ENCODE data around the gene ACADS. TPM values are rescaled to one million over a fixed set of nuclear protein-coding genes. Genes with fewer than 3 reads are reported as not detected.

ACADS gene
- total RNA-seq, 6 experiments from 2014 or later: 94.1 to 172 (median 156) TPM

DNA sequence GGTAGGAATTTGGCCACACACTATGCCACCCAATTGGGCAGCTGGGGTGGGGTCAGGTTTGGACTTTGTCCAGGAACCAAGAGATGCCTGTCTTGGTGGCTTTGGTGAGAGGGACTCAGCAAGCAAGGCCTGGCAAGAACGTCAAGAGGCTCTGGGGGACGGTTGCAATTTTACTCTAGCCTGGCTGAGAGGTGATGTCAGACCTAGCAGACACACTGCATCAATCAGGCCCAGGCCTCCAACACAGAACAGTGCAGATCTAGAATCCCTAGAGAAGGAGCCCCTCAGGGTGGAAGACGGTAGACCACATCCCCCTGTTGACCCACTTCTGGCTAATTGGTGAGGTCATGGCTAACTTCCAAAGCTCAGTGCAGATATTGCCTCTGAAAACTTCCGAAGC lies 17.0 kb upstream of the ACADS start:
- WGBS (ENCODE audit: insufficient coverage, low coverage, low lambda C conversion rate, missing lambda C conversion rate): 89% methylated on average over 1 of the region's 4 CpGs
- ATAC-seq: no peak
- intact Hi-C loops (cut with DNase I): no loop called here
- Histone ChIP-seq H3K4me1 (peaks cover 0 to 26% (median 3%) of the 10 kb centered on the region in 4 donors), H3K27ac (no peak overlapping the region), H3K36me3 (peaks cover 0 to 6% (median 0%) of the 10 kb centered on the region in 4 donors), H3K9me3 (no peaks in the 10 kb centered on the region), H3K4me3 (no peak overlapping the region), H3K27me3 (no peaks in the 10 kb centered on the region)
- no peak for DNase-seq
- TF ChIP-seq POLR2A (IDR thresholded peaks at IDR 0.05): no peak
- TF ChIP-seq, protein P1, sequence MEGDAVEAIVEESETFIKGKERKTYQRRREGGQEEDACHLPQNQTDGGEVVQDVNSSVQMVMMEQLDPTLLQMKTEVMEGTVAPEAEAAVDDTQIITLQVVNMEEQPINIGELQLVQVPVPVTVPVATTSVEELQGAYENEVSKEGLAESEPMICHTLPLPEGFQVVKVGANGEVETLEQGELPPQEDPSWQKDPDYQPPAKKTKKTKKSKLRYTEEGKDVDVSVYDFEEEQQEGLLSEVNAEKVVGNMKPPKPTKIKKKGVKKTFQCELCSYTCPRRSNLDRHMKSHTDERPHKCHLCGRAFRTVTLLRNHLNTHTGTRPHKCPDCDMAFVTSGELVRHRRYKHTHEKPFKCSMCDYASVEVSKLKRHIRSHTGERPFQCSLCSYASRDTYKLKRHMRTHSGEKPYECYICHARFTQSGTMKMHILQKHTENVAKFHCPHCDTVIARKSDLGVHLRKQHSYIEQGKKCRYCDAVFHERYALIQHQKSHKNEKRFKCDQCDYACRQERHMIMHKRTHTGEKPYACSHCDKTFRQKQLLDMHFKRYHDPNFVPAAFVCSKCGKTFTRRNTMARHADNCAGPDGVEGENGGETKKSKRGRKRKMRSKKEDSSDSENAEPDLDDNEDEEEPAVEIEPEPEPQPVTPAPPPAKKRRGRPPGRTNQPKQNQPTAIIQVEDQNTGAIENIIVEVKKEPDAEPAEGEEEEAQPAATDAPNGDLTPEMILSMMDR (IDR thresholded peaks at IDR 0.05): no peak

DNA sequence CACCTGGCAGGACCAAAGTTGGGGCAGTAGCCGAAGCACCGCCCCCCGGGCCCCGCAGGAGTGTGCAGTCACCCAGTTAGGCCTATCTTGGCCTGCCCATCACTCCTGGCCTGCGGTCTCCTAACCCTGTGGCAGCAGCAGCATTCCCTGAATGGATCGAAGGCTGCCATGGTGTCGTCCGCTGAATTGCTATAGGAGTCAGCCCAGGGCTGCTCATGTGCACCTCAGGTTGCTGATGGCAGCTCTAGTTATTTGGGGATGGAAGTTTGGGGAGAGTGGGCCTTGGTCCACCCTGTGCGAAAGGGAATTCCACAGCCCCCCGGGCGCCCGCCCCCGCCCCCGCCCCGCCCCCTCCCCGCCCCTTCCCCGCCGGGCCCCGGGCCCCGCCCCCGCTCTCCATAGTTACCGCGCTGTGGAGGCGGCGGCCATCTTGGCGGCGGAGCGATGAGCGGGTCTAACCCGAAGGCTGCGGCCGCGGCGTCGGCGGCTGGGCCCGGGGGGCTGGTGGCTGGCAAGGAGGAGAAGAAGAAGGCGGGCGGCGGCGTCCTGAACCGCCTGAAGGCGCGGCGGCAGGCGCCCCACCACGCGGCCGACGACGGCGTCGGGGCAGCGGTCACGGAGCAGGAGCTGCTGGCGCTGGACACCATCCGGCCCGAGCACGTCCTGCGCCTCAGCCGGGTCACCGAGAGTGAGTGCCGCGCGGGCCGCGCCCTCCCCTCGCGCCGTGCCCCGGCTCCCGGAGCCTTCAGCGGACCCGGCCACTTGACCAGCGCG lies 15.4 kb upstream of the ACADS start, which contains the start of gene UNC119B:
Gene UNC119B (plus strand): TSS at position 428 of the 774 bp plus-strand sequence. CDS start 17 bp downstream, at position 445.
- peak; percentile 76 to 89 (median 84) for ATAC-seq
- no peaks in the 10 kb centered on the region for H3K9me3 ChIP-seq
- peak within 1 kb of the TSS; percentile 59 to 81 (median 73) for H3K27ac ChIP-seq
- intact Hi-C loops (cut with DNase I): loop anchor here in 1 of 2 donors (10.0 kb wide), 1 partner anchor 65 kb away; the partner anchor contains the start of gene CABP1
- peaks cover 0 to 24% (median 3%) of the 10 kb centered on the region in 4 donors for H3K4me1 ChIP-seq
- TF ChIP-seq, protein P1 (IDR thresholded peaks at IDR 0.05): no peak
- no peak for TF ChIP-seq POLR2A (IDR thresholded peaks at IDR 0.05)
- peak within 1 kb of the TSS; percentile 87 to 97 (median 93) for H3K4me3 ChIP-seq
- WGBS (ENCODE audit: insufficient coverage, low coverage, low lambda C conversion rate, missing lambda C conversion rate): 0% methylated on average over 5 of the region's 76 CpGs
- H3K36me3 ChIP-seq: peaks cover 0 to 17% (median 4%) of the 10 kb centered on the region in 4 donors
- peak; percentile 79 to 83 (median 82) for DNase-seq
- H3K27me3 ChIP-seq: no peaks in the 10 kb centered on the region

DNA sequence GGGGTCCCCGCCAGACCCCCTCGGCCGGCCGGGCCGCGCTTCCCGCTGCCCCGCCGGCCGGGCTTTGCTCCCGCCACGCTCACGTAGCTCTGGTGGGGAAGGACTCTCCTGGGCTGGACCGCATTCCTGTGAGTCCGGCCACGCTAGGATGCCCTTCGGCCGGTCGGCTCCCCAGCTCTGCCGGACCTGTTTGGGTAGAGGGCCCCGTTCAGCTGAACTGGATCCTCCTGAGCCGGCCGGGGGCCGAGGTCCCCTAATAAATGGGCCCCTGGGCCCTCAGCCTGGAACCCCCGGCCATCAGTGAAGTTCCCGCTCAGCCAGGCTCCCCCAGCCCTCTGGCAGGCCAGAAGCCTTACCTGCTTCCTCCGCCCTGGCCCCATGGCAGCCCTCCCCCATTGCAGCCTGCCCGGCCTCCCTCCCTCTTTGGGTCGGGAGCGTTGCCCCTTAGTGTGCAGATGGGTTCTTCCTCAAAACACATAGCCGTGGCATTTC lies 14.8 kb upstream of the ACADS start:
- TF ChIP-seq POLR2A (IDR thresholded peaks at IDR 0.05): no peak
- TF ChIP-seq, protein P1 (IDR thresholded peaks at IDR 0.05): no peak
- Histone ChIP-seq H3K9me3 (no peaks in the 10 kb centered on the region), H3K27ac (peak overlapping the region; percentile 59 to 81 (median 73)), H3K4me1 (peaks cover 0 to 18% (median 3%) of the 10 kb centered on the region in 4 donors), H3K27me3 (no peaks in the 10 kb centered on the region), H3K36me3 (peaks cover 0 to 23% (median 6%) of the 10 kb centered on the region in 4 donors), H3K4me3 (peak overlapping the region; percentile 87 to 97 (median 93))
- 3% methylated on average over 4 of the region's 31 CpGs for WGBS (ENCODE audit: insufficient coverage, low coverage, low lambda C conversion rate, missing lambda C conversion rate)
- intact Hi-C loops (cut with DNase I): loop anchor here in 1 of 2 donors (10.0 kb wide), 1 partner anchor 66 kb away; the partner anchor contains the start of gene CABP1
- ATAC-seq (peak; percentile 47 to 54 (median 50)), DNase-seq (peak in 1 of 3 donors; percentile 48)

DNA sequence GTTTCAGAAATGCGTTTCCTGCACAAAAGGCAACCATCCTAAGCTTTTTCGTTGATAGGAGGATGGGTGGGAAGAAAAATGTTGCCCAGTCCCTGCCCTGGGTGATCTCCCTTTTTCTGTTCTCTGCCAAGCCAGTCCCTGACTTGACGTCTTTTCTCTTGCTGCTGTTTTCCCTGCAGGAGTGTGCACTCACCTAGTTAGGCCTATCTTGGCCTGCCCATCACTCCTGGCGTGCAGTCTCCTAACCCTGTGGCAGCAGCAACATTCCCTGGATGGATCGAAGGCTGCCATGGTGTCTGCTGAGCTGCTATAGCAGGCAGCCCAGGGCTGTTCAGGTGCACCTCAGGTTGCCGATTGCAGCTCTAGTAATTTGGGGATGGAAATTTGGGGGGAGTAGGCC lies 14.2 kb upstream of the ACADS start:
- peak overlapping the region in 1 of 3 donors; percentile 81 for H3K27ac ChIP-seq
- H3K27me3 ChIP-seq: no peaks in the 10 kb centered on the region
- DNase-seq (no peak), ATAC-seq (no peak)
- H3K36me3 ChIP-seq: peaks cover 0 to 29% (median 7%) of the 10 kb centered on the region in 4 donors
- peaks cover 0 to 13% (median 3%) of the 10 kb centered on the region in 4 donors for H3K4me1 ChIP-seq
- 41% methylated on average over 6 of the region's 6 CpGs for WGBS (ENCODE audit: insufficient coverage, low coverage, low lambda C conversion rate, missing lambda C conversion rate)
- no peaks in the 10 kb centered on the region for H3K9me3 ChIP-seq
- H3K4me3 ChIP-seq: peak overlapping the region; percentile 87 to 97 (median 93)
- intact Hi-C loops (cut with DNase I): loop anchor here in 1 of 2 donors (10.0 kb wide), 1 partner anchor 67 kb away; the partner anchor contains the start of gene CABP1
- TF ChIP-seq, protein P1 (IDR thresholded peaks at IDR 0.05): no peak
- TF ChIP-seq POLR2A (IDR thresholded peaks at IDR 0.05): no peak
